Bronchial epithelial cell (primary cell): ENCODE results near the gene PLS3. TPM values are rescaled to one million over a fixed set of nuclear protein-coding genes. Genes with fewer than 3 reads are reported as not detected.
A peak's percentile ranks its signal among the peaks of the same experiment; 100 is the strongest.
"Not testable (repeated sequence)": the region's sequence is repeated elsewhere in the genome, so short reads cannot be mapped to it uniquely, and the experiment has no call there.

Experiments
- DNase-seq: peaks from one replicate; pipeline ENCODE4 v3.0.0-alpha.2; 2010; ENCODE audit warnings: low read depth
- FAIRE-seq: peaks from 2 replicates; lab custom pipeline; 2011; peaks lifted over from hg19 to GRCh38; lab: Jason Lieb, UNC
- H3K27me3 ChIP-seq: 2 replicates; pipeline ENCODE4 v1.5.1; 2011; ENCODE audit warnings: low read length; ENCODE audit not compliant: control insufficient read depth, insufficient read depth
- H3K36me3 ChIP-seq: 2 replicates; pipeline ENCODE4 v1.5.1; 2011; ENCODE audit warnings: low read length; ENCODE audit not compliant: control insufficient read depth, insufficient read depth
- H3K4me3 ChIP-seq: 2 replicates; pipeline ENCODE4 v1.5.1; 2011; ENCODE audit warnings: mild to moderate bottlenecking, low read depth, low read length, control low read depth
- CTCF ChIP-seq: IDR thresholded peaks from 2 replicates; pipeline ENCODE4 v1.5.1; 2011; ENCODE audit warnings: mild to moderate bottlenecking, moderate library complexity, low read length, control low read depth, inconsistent platforms; ENCODE audit not compliant: insufficient read depth, severe bottlenecking
- total RNA-seq: library from RNA; depleted of rRNA; stranded (reverse); fragments of >200 nt; gene quantifications from 2 replicates; pipeline ENCODE4 v1.2.1, GENCODE V29; 2014

The PLS3 gene
- total RNA-seq, 1 donor from 2014 or later = 204 TPM

- no peak for TF ChIP-seq CTCF
- DNase-seq (peak; percentile 68), FAIRE-seq (no peak)
- H3K4me3 ChIP-seq = no peak overlapping the region
- H3K27me3 ChIP-seq = no peaks in the 10 kb centered on the region
- no peaks in the 10 kb centered on the region for H3K36me3 ChIP-seq
Observed at GRCh38 chrX:115531818-115532403, 29.1 kb upstream of the PLS3 start.

- Histone ChIP-seq H3K27me3 (no peaks in the 10 kb centered on the region), H3K4me3 (no peak overlapping the region), H3K36me3 (no peaks in the 10 kb centered on the region)
- no peak for TF ChIP-seq CTCF
- FAIRE-seq (no peak), DNase-seq (peak; percentile 37)
Observed at GRCh38 chrX:115533485-115533884, 27.5 kb upstream of the PLS3 start.

GRCh38 chrX:115534383-115534782, 26.6 kb upstream of the PLS3 start:
- FAIRE-seq (no peak), DNase-seq (no peak)
- Histone ChIP-seq H3K27me3 (no peaks in the 10 kb centered on the region), H3K4me3 (no peak overlapping the region), H3K36me3 (no peaks in the 10 kb centered on the region)
- TF ChIP-seq CTCF = no peak

- FAIRE-seq (no peak), DNase-seq (no peak)
- Histone ChIP-seq H3K36me3 (no peaks in the 10 kb centered on the region), H3K4me3 (no peak overlapping the region), H3K27me3 (no peaks in the 10 kb centered on the region)
- no peak for TF ChIP-seq CTCF
Observed at GRCh38 chrX:115535421-115535820, 25.6 kb upstream of the PLS3 start.

- no peak for FAIRE-seq
- no peak overlapping the region for H3K4me3 ChIP-seq
- H3K27me3 ChIP-seq = no peaks in the 10 kb centered on the region
- no peak for TF ChIP-seq CTCF
- DNase-seq = peak; percentile 31
- H3K36me3 ChIP-seq = no peaks in the 10 kb centered on the region
Observed at GRCh38 chrX:115535844-115536243, 25.1 kb upstream of the PLS3 start.

- FAIRE-seq = no peak
- TF ChIP-seq CTCF = no peak
Observed at GRCh38 chrX:115539841-115540240, 21.1 kb upstream of the PLS3 start.

GRCh38 chrX:115541045-115541444, 19.9 kb upstream of the PLS3 start:
- not testable (repeated sequence) for FAIRE-seq, H3K36me3 ChIP-seq, H3K4me3 ChIP-seq, H3K27me3 ChIP-seq, DNase-seq

More at GRCh38 chrX:115539841-115540240, 21.1 kb upstream of the PLS3 start:
- Histone ChIP-seq H3K4me3 (no peak overlapping the region), H3K27me3 (no peaks in the 10 kb centered on the region), H3K36me3 (no peaks in the 10 kb centered on the region)
- DNase-seq = no peak
